Upper lobe of left lung (tissue), 4 donors: ENCODE measurements around the gene POR.

ENCODE experiments used
- EP300 ChIP-seq, 4 donors: sonication (generic); formaldehyde crosslinking; IDR thresholded peaks; one replicate each; pipeline ENCODE4 v1.5.1; 2017; ENCODE audit warnings: antibody characterized with exemption in 4 of 4, control low read depth in 2 of 4
- POLR2A ChIP-seq, 4 donors: fragments of 450-650 bp; IDR thresholded peaks; one replicate each; pipeline ENCODE4 v1.5.1; 2016 to 2017; ENCODE audit warnings: antibody characterized with exemption in 4 of 4, mild to moderate bottlenecking in 2 of 4
- POLR2AphosphoS5 ChIP-seq, 2 donors: sonication (generic); formaldehyde crosslinking; IDR thresholded peaks; one replicate each; pipeline ENCODE4 v1.5.1; 2017; ENCODE audit warnings: antibody characterized with exemption in 2 of 2
- TF ChIP-seq, protein P1 (sequence below), 6 experiments: fragments of 450-650 bp in 4 of 6; fragments of 200-600 bp in 2 of 6; sonication (generic) in 2 of 6; IDR thresholded peaks; one replicate each; pipeline ENCODE4 v1.5.1; 2016 to 2019; ENCODE audit warnings: antibody characterized with exemption in 6 of 6

- TF ChIP-seq EP300 (IDR thresholded peaks at IDR 0.05) (no peak), POLR2A (IDR thresholded peaks at IDR 0.05) (no peak), POLR2AphosphoS5 (IDR thresholded peaks at IDR 0.05) (no peak)
- TF ChIP-seq, protein P1, sequence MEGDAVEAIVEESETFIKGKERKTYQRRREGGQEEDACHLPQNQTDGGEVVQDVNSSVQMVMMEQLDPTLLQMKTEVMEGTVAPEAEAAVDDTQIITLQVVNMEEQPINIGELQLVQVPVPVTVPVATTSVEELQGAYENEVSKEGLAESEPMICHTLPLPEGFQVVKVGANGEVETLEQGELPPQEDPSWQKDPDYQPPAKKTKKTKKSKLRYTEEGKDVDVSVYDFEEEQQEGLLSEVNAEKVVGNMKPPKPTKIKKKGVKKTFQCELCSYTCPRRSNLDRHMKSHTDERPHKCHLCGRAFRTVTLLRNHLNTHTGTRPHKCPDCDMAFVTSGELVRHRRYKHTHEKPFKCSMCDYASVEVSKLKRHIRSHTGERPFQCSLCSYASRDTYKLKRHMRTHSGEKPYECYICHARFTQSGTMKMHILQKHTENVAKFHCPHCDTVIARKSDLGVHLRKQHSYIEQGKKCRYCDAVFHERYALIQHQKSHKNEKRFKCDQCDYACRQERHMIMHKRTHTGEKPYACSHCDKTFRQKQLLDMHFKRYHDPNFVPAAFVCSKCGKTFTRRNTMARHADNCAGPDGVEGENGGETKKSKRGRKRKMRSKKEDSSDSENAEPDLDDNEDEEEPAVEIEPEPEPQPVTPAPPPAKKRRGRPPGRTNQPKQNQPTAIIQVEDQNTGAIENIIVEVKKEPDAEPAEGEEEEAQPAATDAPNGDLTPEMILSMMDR (IDR thresholded peaks at IDR 0.05), result no peak
Measured at GRCh38 chr7:75988568-75989499, 73.9 kb downstream of the POR start.
